Measurements from ENCODE around the gene CETN3. TPM values are rescaled to one million over a fixed set of nuclear protein-coding genes. Genes with fewer than 3 reads are reported as not detected.

Gene CETN3
- total and polyA plus RNA-seq, 8 donors = 22.1 to 93.5 (median 81.1) TPM

DNA sequence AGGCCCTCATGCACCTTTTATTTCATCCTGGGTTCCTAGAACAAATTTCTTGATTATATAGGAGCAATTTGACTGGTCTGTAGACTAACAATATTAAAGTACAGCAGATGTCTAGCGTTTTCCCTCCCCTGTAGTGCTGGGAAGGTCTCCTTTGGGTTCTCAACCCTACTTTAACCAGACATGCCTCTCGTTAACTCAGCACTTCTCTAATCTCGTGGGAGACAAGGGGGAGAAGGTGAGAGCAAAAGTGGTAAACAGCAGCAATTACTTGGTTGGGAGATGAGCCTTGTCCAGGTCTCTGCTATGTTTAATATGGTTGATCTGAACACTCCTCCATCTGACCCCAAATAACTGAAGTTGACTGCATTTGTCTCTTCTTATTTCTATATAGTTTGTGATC is 22.0 kb downstream of the CETN3 start:
- peaks cover 0 to 2% of the 10 kb centered on the region in 2 donors for H3K36me3 ChIP-seq
- no peaks in the 10 kb centered on the region for H3K27me3 ChIP-seq
- H3K9me3 ChIP-seq = no peaks in the 10 kb centered on the region
- no peak for DNase-seq
- no peak overlapping the region for H3K4me3 ChIP-seq
- no peak overlapping the region for H3K27ac ChIP-seq
- no peaks in the 10 kb centered on the region for H3K4me1 ChIP-seq
- intact Hi-C loops (cut with DNase I) = no loop called here
- no peak for ATAC-seq
- TF ChIP-seq, protein P1, sequence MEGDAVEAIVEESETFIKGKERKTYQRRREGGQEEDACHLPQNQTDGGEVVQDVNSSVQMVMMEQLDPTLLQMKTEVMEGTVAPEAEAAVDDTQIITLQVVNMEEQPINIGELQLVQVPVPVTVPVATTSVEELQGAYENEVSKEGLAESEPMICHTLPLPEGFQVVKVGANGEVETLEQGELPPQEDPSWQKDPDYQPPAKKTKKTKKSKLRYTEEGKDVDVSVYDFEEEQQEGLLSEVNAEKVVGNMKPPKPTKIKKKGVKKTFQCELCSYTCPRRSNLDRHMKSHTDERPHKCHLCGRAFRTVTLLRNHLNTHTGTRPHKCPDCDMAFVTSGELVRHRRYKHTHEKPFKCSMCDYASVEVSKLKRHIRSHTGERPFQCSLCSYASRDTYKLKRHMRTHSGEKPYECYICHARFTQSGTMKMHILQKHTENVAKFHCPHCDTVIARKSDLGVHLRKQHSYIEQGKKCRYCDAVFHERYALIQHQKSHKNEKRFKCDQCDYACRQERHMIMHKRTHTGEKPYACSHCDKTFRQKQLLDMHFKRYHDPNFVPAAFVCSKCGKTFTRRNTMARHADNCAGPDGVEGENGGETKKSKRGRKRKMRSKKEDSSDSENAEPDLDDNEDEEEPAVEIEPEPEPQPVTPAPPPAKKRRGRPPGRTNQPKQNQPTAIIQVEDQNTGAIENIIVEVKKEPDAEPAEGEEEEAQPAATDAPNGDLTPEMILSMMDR (IDR thresholded peaks at IDR 0.05) = no peak

DNA sequence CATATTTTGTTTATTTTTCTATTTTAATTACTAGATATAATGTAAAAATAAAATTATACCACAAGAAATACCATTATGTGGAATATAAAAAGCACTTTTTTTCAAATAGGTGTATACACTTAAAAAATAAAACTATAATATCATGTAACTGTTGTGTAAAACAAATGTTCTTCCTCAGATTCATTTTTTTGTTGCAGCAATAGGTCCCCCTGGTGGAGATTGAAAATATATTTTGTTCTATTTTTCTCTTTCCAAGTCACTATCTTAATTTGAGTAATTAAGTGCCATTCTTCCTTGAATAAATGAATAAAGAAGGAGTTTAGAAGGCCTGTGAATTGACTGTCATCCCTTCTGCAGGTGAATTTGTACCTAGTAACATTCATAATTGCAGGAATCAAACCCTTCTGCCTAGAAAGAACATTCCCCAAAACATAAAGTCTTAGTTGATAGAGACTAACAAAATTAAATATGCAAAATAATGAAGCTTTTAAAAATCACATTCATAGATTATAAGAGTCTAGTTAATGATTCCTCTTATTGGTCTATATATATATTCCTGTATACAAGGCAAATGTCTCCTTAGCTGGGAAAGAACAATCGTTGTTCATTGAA is 23.4 kb downstream of the CETN3 start:
- intact Hi-C loops (cut with DNase I) = no loop called here
- DNase-seq = peak in 1 of 4 donors; percentile 17

DNA sequence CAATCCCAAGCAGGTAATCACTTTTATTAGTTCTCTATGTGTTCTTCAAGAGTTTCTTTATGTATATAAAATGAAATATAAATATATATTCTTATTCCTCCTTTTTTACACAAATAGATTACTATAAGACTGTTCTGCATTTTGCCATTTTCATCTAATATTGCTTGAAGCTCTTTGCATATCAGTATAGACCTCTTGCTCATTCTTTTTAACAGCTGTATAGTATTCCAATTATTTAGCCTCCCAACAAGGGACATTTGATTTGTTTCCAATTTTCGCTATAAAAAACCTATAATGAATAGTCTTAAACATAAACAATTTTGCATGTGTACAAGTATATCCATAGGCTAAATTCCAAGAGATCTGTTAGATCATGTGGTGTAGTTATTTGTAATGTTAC is 25.2 kb downstream of the CETN3 start:
- Histone ChIP-seq H3K27ac (no peak overlapping the region), H3K4me1 (no peaks in the 10 kb centered on the region), H3K36me3 (no peaks in the 10 kb centered on the region), H3K9me3 (no peaks in the 10 kb centered on the region), H3K4me3 (no peak overlapping the region), H3K27me3 (no peaks in the 10 kb centered on the region)
- ATAC-seq = no peak
- DNase-seq = no peak
- TF ChIP-seq, protein P1 (IDR thresholded peaks at IDR 0.05) = no peak
- intact Hi-C loops (cut with DNase I) = no loop called here

More for the DNA sequence above, 23.4 kb downstream of the CETN3 start:
- Histone ChIP-seq H3K4me3 (no peak overlapping the region), H3K27ac (no peak overlapping the region), H3K36me3 (no peaks in the 10 kb centered on the region), H3K4me1 (no peaks in the 10 kb centered on the region), H3K9me3 (no peaks in the 10 kb centered on the region), H3K27me3 (no peaks in the 10 kb centered on the region)
- TF ChIP-seq, protein P1 (IDR thresholded peaks at IDR 0.05) = peak; percentile 10 to 53
- ATAC-seq = no peak

DNA sequence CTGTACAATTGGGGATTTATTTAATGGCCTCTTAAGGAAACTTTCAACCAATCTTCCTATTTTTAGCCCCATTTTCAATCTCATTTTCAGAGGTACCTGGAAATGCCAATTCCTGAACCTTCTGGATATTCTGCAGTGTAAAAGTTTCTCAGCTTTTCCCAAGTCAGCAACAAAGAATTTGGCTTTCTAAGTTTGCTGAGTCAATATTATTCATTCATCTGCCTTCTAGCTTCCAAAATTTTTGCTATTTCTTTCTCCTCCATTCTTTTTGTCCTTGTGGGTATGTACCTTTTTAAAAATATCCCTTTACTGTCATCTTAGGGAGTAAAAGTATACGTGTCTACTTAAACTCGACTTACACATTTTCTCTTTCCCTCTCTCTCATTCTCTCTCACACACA is 25.7 kb downstream of the CETN3 start:
- DNase-seq (no peak), ATAC-seq (no peak)
- TF ChIP-seq, protein P1 (IDR thresholded peaks at IDR 0.05) = no peak
- H3K27me3 ChIP-seq = no peaks in the 10 kb centered on the region
- H3K27ac ChIP-seq = no peak overlapping the region
- H3K9me3 ChIP-seq = no peaks in the 10 kb centered on the region
- no peak overlapping the region for H3K4me3 ChIP-seq
- no peaks in the 10 kb centered on the region for H3K36me3 ChIP-seq
- H3K4me1 ChIP-seq = no peaks in the 10 kb centered on the region
- intact Hi-C loops (cut with DNase I) = no loop called here

DNA sequence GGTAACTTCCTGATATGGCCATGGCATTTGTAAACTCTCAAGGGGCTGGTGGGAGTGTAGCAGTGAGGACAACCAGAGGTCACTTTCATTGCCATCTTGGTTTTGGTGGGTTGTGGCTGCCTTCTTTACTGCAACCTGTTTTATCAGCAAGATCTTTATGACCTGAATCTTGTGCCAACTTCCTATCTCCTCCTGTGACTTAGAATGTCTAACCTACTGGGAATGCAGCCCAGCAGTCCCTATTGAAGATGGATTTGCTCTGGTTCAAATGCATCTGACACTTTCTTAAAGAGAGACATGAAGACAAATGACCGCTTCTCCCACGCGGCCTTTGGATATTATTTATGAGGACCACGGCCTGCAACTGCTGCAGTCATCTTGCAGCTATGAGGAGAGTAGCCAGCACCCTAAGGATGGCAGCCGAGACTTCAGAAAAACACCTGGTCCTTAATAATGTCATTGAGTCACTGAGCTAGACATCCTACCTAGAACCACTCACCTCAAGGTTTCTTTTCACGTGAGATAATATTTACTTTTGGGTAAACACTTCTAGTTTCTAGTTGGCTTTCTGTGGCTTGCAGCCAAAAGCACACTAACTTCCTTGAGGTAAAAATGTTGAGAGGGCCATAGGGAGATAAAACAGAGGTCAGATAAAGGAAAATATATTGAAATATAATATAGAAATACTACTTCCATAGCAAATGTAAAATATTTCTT is 28.2 kb downstream of the CETN3 start:
- intact Hi-C loops (cut with DNase I) = no loop called here
- Histone ChIP-seq H3K36me3 (no peaks in the 10 kb centered on the region), H3K4me1 (no peaks in the 10 kb centered on the region), H3K27me3 (no peaks in the 10 kb centered on the region), H3K9me3 (no peaks in the 10 kb centered on the region), H3K27ac (no peak overlapping the region), H3K4me3 (no peak overlapping the region)
- ATAC-seq (peak; percentile 90), DNase-seq (peak in 2 of 4 donors; percentile 27 to 36)
- TF ChIP-seq, protein P1 (IDR thresholded peaks at IDR 0.05) = no peak

All from left lung (tissue), 10 donors.